WTC11 (cell line): ENCODE data around the gene CXorf65. TPM values are rescaled to one million over a fixed set of nuclear protein-coding genes. Genes with fewer than 3 reads are reported as not detected.

ENCODE experiments used
- ATAC-seq: fragments of 200-7000 bp; cut with Tn5 transposase; 2 replicates; pipeline ENCODE4 v1.10.0; 2021; ENCODE audit warnings: mild to moderate bottlenecking, moderate library complexity
- CTCF ChIA-PET: fragments of 300-600 bp; sonication (Branson Sonifier 250); formaldehyde crosslinking; loops from one replicate; lab custom pipeline; 2021; ENCODE audit warnings: antibody characterized with exemption; lab: Charles Lee
- POLR2A ChIA-PET: fragments of 350-600 bp; sonication (Branson Sonifier 250); formaldehyde crosslinking; loops from one replicate; lab custom pipeline; 2021; ENCODE audit warnings: antibody characterized with exemption; lab: Charles Lee
- DNase-seq: peaks from one replicate; pipeline ENCODE4 v3.0.0; 2021; ENCODE audit warnings: low spot score
- H3K27ac Mint-ChIP-seq: 2 replicates; pipeline ENCODE4 v1.8.0; 2021; ENCODE audit warnings: mixed read lengths
- H3K27me3 Mint-ChIP-seq: 2 replicates; pipeline ENCODE4 v1.8.0; 2021; ENCODE audit warnings: low read depth, mild to moderate bottlenecking, moderate library complexity, mixed read lengths
- H3K36me3 Mint-ChIP-seq: 2 replicates; pipeline ENCODE4 v1.8.0; 2021; ENCODE audit warnings: mixed read lengths
- H3K4me1 Mint-ChIP-seq: 2 replicates; pipeline ENCODE4 v1.8.0; 2022; ENCODE audit warnings: mixed read lengths
- H3K4me3 Mint-ChIP-seq: 2 replicates; pipeline ENCODE4 v1.8.0; 2021; ENCODE audit warnings: mild to moderate bottlenecking, moderate library complexity, mixed read lengths
- H3K9me3 Mint-ChIP-seq: 2 replicates; pipeline ENCODE4 v1.8.0; 2021; ENCODE audit warnings: mixed read lengths
- ARID4B ChIP-seq: sonication (generic); formaldehyde crosslinking; IDR thresholded peaks from 2 replicates; pipeline ENCODE4 v1.8.0; 2023; ENCODE audit warnings: missing genetic modification reagents, mild to moderate bottlenecking, borderline replicate concordance
- ESRRA ChIP-seq: sonication (generic); formaldehyde crosslinking; IDR thresholded peaks from 2 replicates; pipeline ENCODE4 v1.8.1; 2022; ENCODE audit warnings: mild to moderate bottlenecking, missing genetic modification reagents, borderline replicate concordance
- ETV6 ChIP-seq: sonication (generic); formaldehyde crosslinking; IDR thresholded peaks from 2 replicates; pipeline ENCODE4 v1.8.1; 2022; ENCODE audit warnings: mild to moderate bottlenecking, missing genetic modification reagents
- GABPB1 ChIP-seq: sonication (generic); formaldehyde crosslinking; IDR thresholded peaks from 2 replicates; pipeline ENCODE4 v1.8.1; 2023; ENCODE audit warnings: mild to moderate bottlenecking, missing genetic modification reagents
- HMGA2 ChIP-seq: fragments of 250-450 bp; sonication (Bioruptor Pico); IDR thresholded peaks from 2 replicates; pipeline ENCODE4 v1.4.0; 2021; ENCODE audit warnings: mild to moderate bottlenecking, moderate library complexity
- JAZF1 ChIP-seq: fragments of 250-450 bp; sonication (Bioruptor Pico); IDR thresholded peaks from 2 replicates; pipeline ENCODE4 v1.9.0; 2021; ENCODE audit warnings: moderate library complexity, mild to moderate bottlenecking, inconsistent platforms
- MXD4 ChIP-seq: fragments of 250-450 bp; sonication (Bioruptor Pico); IDR thresholded peaks from 2 replicates; pipeline ENCODE4 v1.8.0; 2021; ENCODE audit warnings: mild to moderate bottlenecking, moderate library complexity, borderline replicate concordance
- NFATC4 ChIP-seq: fragments of 250-450 bp; sonication (Bioruptor Pico); IDR thresholded peaks from 2 replicates; pipeline ENCODE4 v1.9.0; 2021; ENCODE audit warnings: mild to moderate bottlenecking
- PRRX2 ChIP-seq: fragments of 250-450 bp; sonication (Bioruptor Pico); IDR thresholded peaks from 2 replicates; pipeline ENCODE4 v1.8.0; 2021; ENCODE audit warnings: mild to moderate bottlenecking
- RELA ChIP-seq: sonication (generic); formaldehyde crosslinking; IDR thresholded peaks from 2 replicates; pipeline ENCODE4 v1.8.1; 2022; ENCODE audit warnings: missing genetic modification reagents, mild to moderate bottlenecking, borderline replicate concordance
- RORB ChIP-seq: fragments of 250-450 bp; sonication (Bioruptor Pico); IDR thresholded peaks from 2 replicates; pipeline ENCODE4 v1.9.0; 2021; ENCODE audit warnings: mild to moderate bottlenecking
- ZNF138 ChIP-seq: sonication (generic); formaldehyde crosslinking; conservative IDR thresholded peaks from 2 replicates; pipeline ENCODE4 v1.8.1; 2022; ENCODE audit warnings: mild to moderate bottlenecking, moderate library complexity, missing genetic modification reagents
- ZNF423 ChIP-seq: fragments of 250-450 bp; sonication (Bioruptor Pico); IDR thresholded peaks from 2 replicates; pipeline ENCODE4 v2.1.2; 2022; ENCODE audit warnings: mild to moderate bottlenecking, moderate library complexity
- ZNF512 ChIP-seq: sonication (generic); formaldehyde crosslinking; IDR thresholded peaks from 2 replicates; pipeline ENCODE4 v1.8.1; 2022; ENCODE audit warnings: missing genetic modification reagents, borderline replicate concordance
- total RNA-seq: library from RNA; stranded (reverse); gene quantifications from 3 replicates; pipeline ENCODE4 v1.2.3, GENCODE V29; 2021
- TF ChIP-seq, protein P1 (sequence below): sonication (generic); formaldehyde crosslinking; IDR thresholded peaks from 2 replicates; pipeline ENCODE4 v1.8.0; 2022; ENCODE audit warnings: mild to moderate bottlenecking, missing genetic modification reagents
- TF ChIP-seq, protein P2 (sequence below): sonication (generic); formaldehyde crosslinking; IDR thresholded peaks from 2 replicates; pipeline ENCODE4 v1.8.1; 2023; ENCODE audit warnings: mild to moderate bottlenecking, moderate library complexity, missing genetic modification reagents
- TF ChIP-seq, protein P3 (sequence below): sonication (generic); formaldehyde crosslinking; IDR thresholded peaks from 2 replicates; pipeline ENCODE4 v1.8.0; 2023; ENCODE audit warnings: missing genetic modification reagents
- TF ChIP-seq, protein P4 (sequence below): fragments of 250-450 bp; sonication (Bioruptor Pico); IDR thresholded peaks from 2 replicates; pipeline ENCODE4 v1.9.0; 2021; ENCODE audit warnings: mild to moderate bottlenecking
- TF ChIP-seq, protein P5 (sequence below): sonication (generic); formaldehyde crosslinking; IDR thresholded peaks from 2 replicates; pipeline ENCODE4 v1.8.1; 2023; ENCODE audit warnings: mild to moderate bottlenecking, missing genetic modification reagents, borderline replicate concordance
- TF ChIP-seq, protein P6 (sequence below): sonication (generic); formaldehyde crosslinking; IDR thresholded peaks from 2 replicates; pipeline ENCODE4 v1.8.1; 2022; ENCODE audit warnings: mild to moderate bottlenecking, moderate library complexity, missing genetic modification reagents

CXorf65 gene
- total RNA-seq, 1 experiment from 2014 or later = not detected

- H3K27me3 Mint-ChIP-seq = no peaks in the 10 kb centered on the region
- no peak overlapping the region for H3K4me3 Mint-ChIP-seq
- H3K9me3 Mint-ChIP-seq = no peaks in the 10 kb centered on the region
- no peak overlapping the region for H3K27ac Mint-ChIP-seq
- no peaks in the 10 kb centered on the region for H3K36me3 Mint-ChIP-seq
- TF ChIP-seq NFATC4 (CRISPR knock-in tag) (no peak), MXD4 (CRISPR knock-in tag) (no peak), HMGA2 (CRISPR knock-in tag) (no peak), RELA (CRISPR knock-in tag) (no peak), ARID4B (CRISPR knock-in tag) (no peak), ZNF423 (no peak), GABPB1 (CRISPR knock-in tag) (no peak), PRRX2 (no peak), RORB (no peak), ZNF512 (CRISPR knock-in tag) (no peak), ESRRA (CRISPR knock-in tag) (no peak), JAZF1 (CRISPR knock-in tag) (no peak), ETV6 (CRISPR knock-in tag) (no peak), ZNF138 (CRISPR knock-in tag) (no peak)
- TF ChIP-seq, protein P1, sequence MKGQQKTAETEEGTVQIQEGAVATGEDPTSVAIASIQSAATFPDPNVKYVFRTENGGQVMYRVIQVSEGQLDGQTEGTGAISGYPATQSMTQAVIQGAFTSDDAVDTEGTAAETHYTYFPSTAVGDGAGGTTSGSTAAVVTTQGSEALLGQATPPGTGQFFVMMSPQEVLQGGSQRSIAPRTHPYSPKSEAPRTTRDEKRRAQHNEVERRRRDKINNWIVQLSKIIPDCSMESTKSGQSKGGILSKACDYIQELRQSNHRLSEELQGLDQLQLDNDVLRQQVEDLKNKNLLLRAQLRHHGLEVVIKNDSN (CRISPR knock-in tag) = no peak
- TF ChIP-seq, protein P2, sequence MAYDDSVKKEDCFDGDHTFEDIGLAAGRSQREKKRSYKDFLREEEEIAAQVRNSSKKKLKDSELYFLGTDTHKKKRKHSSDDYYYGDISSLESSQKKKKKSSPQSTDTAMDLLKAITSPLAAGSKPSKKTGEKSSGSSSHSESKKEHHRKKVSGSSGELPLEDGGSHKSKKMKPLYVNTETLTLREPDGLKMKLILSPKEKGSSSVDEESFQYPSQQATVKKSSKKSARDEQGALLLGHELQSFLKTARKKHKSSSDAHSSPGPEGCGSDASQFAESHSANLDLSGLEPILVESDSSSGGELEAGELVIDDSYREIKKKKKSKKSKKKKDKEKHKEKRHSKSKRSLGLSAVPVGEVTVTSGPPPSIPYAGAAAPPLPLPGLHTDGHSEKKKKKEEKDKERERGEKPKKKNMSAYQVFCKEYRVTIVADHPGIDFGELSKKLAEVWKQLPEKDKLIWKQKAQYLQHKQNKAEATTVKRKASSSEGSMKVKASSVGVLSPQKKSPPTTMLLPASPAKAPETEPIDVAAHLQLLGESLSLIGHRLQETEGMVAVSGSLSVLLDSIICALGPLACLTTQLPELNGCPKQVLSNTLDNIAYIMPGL (CRISPR knock-in tag) = no peak
- TF ChIP-seq, protein P3, sequence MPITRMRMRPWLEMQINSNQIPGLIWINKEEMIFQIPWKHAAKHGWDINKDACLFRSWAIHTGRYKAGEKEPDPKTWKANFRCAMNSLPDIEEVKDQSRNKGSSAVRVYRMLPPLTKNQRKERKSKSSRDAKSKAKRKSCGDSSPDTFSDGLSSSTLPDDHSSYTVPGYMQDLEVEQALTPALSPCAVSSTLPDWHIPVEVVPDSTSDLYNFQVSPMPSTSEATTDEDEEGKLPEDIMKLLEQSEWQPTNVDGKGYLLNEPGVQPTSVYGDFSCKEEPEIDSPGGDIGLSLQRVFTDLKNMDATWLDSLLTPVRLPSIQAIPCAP (CRISPR knock-in tag) = no peak
- TF ChIP-seq, protein P4, sequence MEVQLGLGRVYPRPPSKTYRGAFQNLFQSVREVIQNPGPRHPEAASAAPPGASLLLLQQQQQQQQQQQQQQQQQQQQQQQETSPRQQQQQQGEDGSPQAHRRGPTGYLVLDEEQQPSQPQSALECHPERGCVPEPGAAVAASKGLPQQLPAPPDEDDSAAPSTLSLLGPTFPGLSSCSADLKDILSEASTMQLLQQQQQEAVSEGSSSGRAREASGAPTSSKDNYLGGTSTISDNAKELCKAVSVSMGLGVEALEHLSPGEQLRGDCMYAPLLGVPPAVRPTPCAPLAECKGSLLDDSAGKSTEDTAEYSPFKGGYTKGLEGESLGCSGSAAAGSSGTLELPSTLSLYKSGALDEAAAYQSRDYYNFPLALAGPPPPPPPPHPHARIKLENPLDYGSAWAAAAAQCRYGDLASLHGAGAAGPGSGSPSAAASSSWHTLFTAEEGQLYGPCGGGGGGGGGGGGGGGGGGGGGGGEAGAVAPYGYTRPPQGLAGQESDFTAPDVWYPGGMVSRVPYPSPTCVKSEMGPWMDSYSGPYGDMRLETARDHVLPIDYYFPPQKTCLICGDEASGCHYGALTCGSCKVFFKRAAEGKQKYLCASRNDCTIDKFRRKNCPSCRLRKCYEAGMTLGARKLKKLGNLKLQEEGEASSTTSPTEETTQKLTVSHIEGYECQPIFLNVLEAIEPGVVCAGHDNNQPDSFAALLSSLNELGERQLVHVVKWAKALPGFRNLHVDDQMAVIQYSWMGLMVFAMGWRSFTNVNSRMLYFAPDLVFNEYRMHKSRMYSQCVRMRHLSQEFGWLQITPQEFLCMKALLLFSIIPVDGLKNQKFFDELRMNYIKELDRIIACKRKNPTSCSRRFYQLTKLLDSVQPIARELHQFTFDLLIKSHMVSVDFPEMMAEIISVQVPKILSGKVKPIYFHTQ (CRISPR knock-in tag) = no peak
- TF ChIP-seq, protein P5, sequence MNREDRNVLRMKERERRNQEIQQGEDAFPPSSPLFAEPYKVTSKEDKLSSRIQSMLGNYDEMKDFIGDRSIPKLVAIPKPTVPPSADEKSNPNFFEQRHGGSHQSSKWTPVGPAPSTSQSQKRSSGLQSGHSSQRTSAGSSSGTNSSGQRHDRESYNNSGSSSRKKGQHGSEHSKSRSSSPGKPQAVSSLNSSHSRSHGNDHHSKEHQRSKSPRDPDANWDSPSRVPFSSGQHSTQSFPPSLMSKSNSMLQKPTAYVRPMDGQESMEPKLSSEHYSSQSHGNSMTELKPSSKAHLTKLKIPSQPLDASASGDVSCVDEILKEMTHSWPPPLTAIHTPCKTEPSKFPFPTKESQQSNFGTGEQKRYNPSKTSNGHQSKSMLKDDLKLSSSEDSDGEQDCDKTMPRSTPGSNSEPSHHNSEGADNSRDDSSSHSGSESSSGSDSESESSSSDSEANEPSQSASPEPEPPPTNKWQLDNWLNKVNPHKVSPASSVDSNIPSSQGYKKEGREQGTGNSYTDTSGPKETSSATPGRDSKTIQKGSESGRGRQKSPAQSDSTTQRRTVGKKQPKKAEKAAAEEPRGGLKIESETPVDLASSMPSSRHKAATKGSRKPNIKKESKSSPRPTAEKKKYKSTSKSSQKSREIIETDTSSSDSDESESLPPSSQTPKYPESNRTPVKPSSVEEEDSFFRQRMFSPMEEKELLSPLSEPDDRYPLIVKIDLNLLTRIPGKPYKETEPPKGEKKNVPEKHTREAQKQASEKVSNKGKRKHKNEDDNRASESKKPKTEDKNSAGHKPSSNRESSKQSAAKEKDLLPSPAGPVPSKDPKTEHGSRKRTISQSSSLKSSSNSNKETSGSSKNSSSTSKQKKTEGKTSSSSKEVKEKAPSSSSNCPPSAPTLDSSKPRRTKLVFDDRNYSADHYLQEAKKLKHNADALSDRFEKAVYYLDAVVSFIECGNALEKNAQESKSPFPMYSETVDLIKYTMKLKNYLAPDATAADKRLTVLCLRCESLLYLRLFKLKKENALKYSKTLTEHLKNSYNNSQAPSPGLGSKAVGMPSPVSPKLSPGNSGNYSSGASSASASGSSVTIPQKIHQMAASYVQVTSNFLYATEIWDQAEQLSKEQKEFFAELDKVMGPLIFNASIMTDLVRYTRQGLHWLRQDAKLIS (CRISPR knock-in tag) = no peak
- TF ChIP-seq, protein P6, sequence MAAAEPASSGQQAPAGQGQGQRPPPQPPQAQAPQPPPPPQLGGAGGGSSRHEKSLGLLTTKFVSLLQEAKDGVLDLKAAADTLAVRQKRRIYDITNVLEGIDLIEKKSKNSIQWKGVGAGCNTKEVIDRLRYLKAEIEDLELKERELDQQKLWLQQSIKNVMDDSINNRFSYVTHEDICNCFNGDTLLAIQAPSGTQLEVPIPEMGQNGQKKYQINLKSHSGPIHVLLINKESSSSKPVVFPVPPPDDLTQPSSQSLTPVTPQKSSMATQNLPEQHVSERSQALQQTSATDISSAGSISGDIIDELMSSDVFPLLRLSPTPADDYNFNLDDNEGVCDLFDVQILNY (CRISPR knock-in tag) = no peak
- H3K4me1 Mint-ChIP-seq = no peaks in the 10 kb centered on the region
- ChIA-PET CTCF (no interaction called here), POLR2A (no interaction called here)
- DNase-seq (no peak), ATAC-seq (no peak)
Measured at GRCh38 chrX:71154196-71154595, 47.7 kb upstream of the CXorf65 start.
